ENCODE results near the gene RPL34.

The RPL34 gene

GRCh38 chr4:108586778-108587177 lies 33.6 kb upstream of the RPL34 start:
- TF ChIP-seq POLR2AphosphoS5 (IDR thresholded peaks at IDR 0.05; ENCODE audit: low read depth, low read length), result no peak
- TF ChIP-seq TAF1 (IDR thresholded peaks at IDR 0.05; ENCODE audit: borderline replicate concordance, insufficient read depth, low read length), result no peak
- TF ChIP-seq SIN3A (IDR thresholded peaks at IDR 0.05; ENCODE audit: borderline replicate concordance, insufficient read depth, low read length), result no peak
- TF ChIP-seq REST (IDR thresholded peaks at IDR 0.05; ENCODE audit: insufficient read depth in 1 of 2, low read depth in 2 of 2, low read length in 2 of 2), result no peak
- TF ChIP-seq FOXP2 (optimal IDR thresholded peaks at IDR 0.05; ENCODE audit: borderline replicate concordance, extremely low read depth, extremely low read length, insufficient read depth), result no peak

- TF ChIP-seq SIN3A (IDR thresholded peaks at IDR 0.05; ENCODE audit: borderline replicate concordance, insufficient read depth, low read length), result no peak
- TF ChIP-seq REST (IDR thresholded peaks at IDR 0.05; ENCODE audit: insufficient read depth in 1 of 2, low read depth in 2 of 2, low read length in 2 of 2), result no peak
- no peak for TF ChIP-seq FOXP2 (optimal IDR thresholded peaks at IDR 0.05; ENCODE audit: borderline replicate concordance, extremely low read depth, extremely low read length, insufficient read depth)
- TF ChIP-seq TAF1 (IDR thresholded peaks at IDR 0.05; ENCODE audit: borderline replicate concordance, insufficient read depth, low read length), result no peak
- no peak for TF ChIP-seq POLR2AphosphoS5 (IDR thresholded peaks at IDR 0.05; ENCODE audit: low read depth, low read length)
Observed at GRCh38 chr4:108588878-108589277, 31.5 kb upstream of the RPL34 start.

- TF ChIP-seq POLR2AphosphoS5 (IDR thresholded peaks at IDR 0.05; ENCODE audit: low read depth, low read length) (no peak), SIN3A (IDR thresholded peaks at IDR 0.05; ENCODE audit: borderline replicate concordance, insufficient read depth, low read length) (no peak), TAF1 (IDR thresholded peaks at IDR 0.05; ENCODE audit: borderline replicate concordance, insufficient read depth, low read length) (no peak)
Observed at GRCh38 chr4:108589961-108590360, 30.4 kb upstream of the RPL34 start.

- TF ChIP-seq POLR2AphosphoS5 (IDR thresholded peaks at IDR 0.05; ENCODE audit: low read depth, low read length) (no peak), FOXP2 (optimal IDR thresholded peaks at IDR 0.05; ENCODE audit: borderline replicate concordance, extremely low read depth, extremely low read length, insufficient read depth) (no peak), TAF1 (IDR thresholded peaks at IDR 0.05; ENCODE audit: borderline replicate concordance, insufficient read depth, low read length) (no peak)
Observed at GRCh38 chr4:108590776-108591175, 29.6 kb upstream of the RPL34 start.

- no peak for TF ChIP-seq REST (IDR thresholded peaks at IDR 0.05; ENCODE audit: insufficient read depth in 1 of 2, low read depth in 2 of 2, low read length in 2 of 2)
- TF ChIP-seq POLR2AphosphoS5 (IDR thresholded peaks at IDR 0.05; ENCODE audit: low read depth, low read length), result no peak
- no peak for TF ChIP-seq FOXP2 (optimal IDR thresholded peaks at IDR 0.05; ENCODE audit: borderline replicate concordance, extremely low read depth, extremely low read length, insufficient read depth)
- no peak for TF ChIP-seq TAF1 (IDR thresholded peaks at IDR 0.05; ENCODE audit: borderline replicate concordance, insufficient read depth, low read length)
- no peak for TF ChIP-seq SIN3A (IDR thresholded peaks at IDR 0.05; ENCODE audit: borderline replicate concordance, insufficient read depth, low read length)
Observed at GRCh38 chr4:108592674-108592986, 27.7 kb upstream of the RPL34 start.

GRCh38 chr4:108596344-108596743 lies 24.0 kb upstream of the RPL34 start:
- no peak for TF ChIP-seq SIN3A (IDR thresholded peaks at IDR 0.05; ENCODE audit: borderline replicate concordance, insufficient read depth, low read length)
- no peak for TF ChIP-seq REST (IDR thresholded peaks at IDR 0.05; ENCODE audit: insufficient read depth in 1 of 2, low read depth in 2 of 2, low read length in 2 of 2)
